ENCODE data around the gene KRTAP10-1.

GRCh38 chr21:44547656-44548331 lies 7.8 kb upstream of the KRTAP10-1 start:
- TF ChIP-seq CTCF (conservative IDR thresholded peaks at IDR 0.05; ENCODE audit: low read depth, low read length) (no peak), EZH2 (IDR thresholded peaks at IDR 0.05; ENCODE audit: borderline replicate concordance, low read depth, low read length, poor library complexity, severe bottlenecking) (no peak)

Measured in A673 (cell line).